Effector memory CD8-positive, alpha-beta T cell (primary cell): ENCODE results near the gene DACT2.
A peak's percentile ranks its signal among the peaks of the same experiment; 100 is the strongest.

Source experiments
- ATAC-seq: fragments of 150-1000 bp; cut with Tn5 transposase; replicated peaks from 2 replicates; pipeline ENCODE4 v1.10.0; 2021; ENCODE audit warnings: mild to moderate bottlenecking, moderate library complexity
- DNase-seq, 3 experiments: peaks; one replicate each; pipeline ENCODE4 v3.0.0; 2021
- H3K27ac Mint-ChIP-seq, 2 donors: one replicate each; pipeline ENCODE4 v1.8.0; 2022; ENCODE audit warnings: mild to moderate bottlenecking in 2 of 2, mixed read lengths in 2 of 2, moderate library complexity in 2 of 2
- H3K27me3 Mint-ChIP-seq, 2 donors: one replicate each; pipeline ENCODE4 v1.8.0; 2022; ENCODE audit warnings: mixed read lengths in 2 of 2
- H3K36me3 Mint-ChIP-seq: one replicate; pipeline ENCODE4 v1.8.0; 2022; ENCODE audit warnings: mild to moderate bottlenecking, moderate library complexity, mixed read lengths; ENCODE audit not compliant: insufficient read depth
- H3K4me1 Mint-ChIP-seq, 2 donors: one replicate each; pipeline ENCODE4 v1.8.0; 2022; ENCODE audit warnings: low read depth in 2 of 2, mixed read lengths in 2 of 2
- H3K4me3 Mint-ChIP-seq, 2 donors: one replicate each; pipeline ENCODE4 v1.8.0; 2022; ENCODE audit warnings: mild to moderate bottlenecking in 2 of 2, mixed read lengths in 2 of 2, moderate library complexity in 2 of 2
- H3K9me3 Mint-ChIP-seq, 2 donors: one replicate each; pipeline ENCODE4 v1.8.0; 2022; ENCODE audit warnings: mixed read lengths in 2 of 2

DACT2 gene

DNA sequence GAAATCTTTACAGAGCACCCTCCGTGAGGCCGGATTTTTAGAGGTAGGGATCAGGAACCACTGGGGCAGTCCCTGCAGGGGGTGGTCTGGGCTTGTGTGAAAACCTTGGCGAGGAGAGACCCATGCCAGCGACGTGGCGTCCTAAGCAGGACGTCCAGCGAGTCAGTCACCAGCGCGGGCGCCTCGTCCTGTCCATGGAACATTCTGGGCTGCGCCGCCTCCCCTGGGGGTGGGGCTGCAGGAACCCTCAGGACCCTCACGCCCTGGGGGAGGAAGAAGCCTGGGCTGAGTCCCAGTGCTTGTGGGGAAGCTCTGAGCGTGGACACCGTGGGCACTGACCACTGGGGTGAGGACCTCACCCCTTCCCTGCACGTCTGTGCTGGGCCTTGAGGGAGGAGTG lies 25.7 kb upstream of the DACT2 start:
- DNase-seq: no peak
- H3K27ac Mint-ChIP-seq: peak overlapping the region in 1 of 2 donors; percentile 53
- H3K27me3 Mint-ChIP-seq: peaks cover 7 to 76% of the 10 kb centered on the region in 2 donors
- H3K9me3 Mint-ChIP-seq: no peaks in the 10 kb centered on the region
- peaks cover 0 to 10% of the 10 kb centered on the region in 2 donors for H3K4me1 Mint-ChIP-seq
- peak overlapping the region in 1 of 2 donors; percentile 51 for H3K4me3 Mint-ChIP-seq
- no peaks in the 10 kb centered on the region for H3K36me3 Mint-ChIP-seq
- no peak for ATAC-seq

DNA sequence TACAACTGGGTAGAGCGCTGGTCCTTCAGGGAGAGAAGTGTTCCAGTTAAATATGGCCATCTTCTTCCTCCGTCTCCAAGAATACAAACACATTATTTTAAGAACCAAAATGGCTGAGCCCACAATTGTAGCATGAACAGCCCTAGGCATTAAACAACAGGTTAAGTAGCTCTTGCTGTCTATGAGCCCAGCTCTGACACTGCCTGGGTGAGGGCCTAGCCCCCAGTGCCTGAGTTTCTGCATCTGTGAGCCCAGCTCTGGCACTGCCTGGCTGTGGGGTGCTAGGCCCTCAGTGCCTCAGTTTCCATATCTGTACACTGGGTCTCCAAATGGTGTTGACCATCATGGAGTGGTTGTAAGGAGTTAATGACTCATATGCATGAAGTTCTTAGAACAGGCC lies 24.8 kb upstream of the DACT2 start:
- H3K27me3 Mint-ChIP-seq: peaks cover 7 to 71% of the 10 kb centered on the region in 2 donors
- H3K9me3 Mint-ChIP-seq: no peaks in the 10 kb centered on the region
- peaks cover 0 to 10% of the 10 kb centered on the region in 2 donors for H3K4me1 Mint-ChIP-seq
- ATAC-seq (no peak), DNase-seq (no peak)
- H3K4me3 Mint-ChIP-seq: peak overlapping the region in 1 of 2 donors; percentile 53
- H3K36me3 Mint-ChIP-seq: no peaks in the 10 kb centered on the region
- H3K27ac Mint-ChIP-seq: peak overlapping the region in 1 of 2 donors; percentile 53

DNA sequence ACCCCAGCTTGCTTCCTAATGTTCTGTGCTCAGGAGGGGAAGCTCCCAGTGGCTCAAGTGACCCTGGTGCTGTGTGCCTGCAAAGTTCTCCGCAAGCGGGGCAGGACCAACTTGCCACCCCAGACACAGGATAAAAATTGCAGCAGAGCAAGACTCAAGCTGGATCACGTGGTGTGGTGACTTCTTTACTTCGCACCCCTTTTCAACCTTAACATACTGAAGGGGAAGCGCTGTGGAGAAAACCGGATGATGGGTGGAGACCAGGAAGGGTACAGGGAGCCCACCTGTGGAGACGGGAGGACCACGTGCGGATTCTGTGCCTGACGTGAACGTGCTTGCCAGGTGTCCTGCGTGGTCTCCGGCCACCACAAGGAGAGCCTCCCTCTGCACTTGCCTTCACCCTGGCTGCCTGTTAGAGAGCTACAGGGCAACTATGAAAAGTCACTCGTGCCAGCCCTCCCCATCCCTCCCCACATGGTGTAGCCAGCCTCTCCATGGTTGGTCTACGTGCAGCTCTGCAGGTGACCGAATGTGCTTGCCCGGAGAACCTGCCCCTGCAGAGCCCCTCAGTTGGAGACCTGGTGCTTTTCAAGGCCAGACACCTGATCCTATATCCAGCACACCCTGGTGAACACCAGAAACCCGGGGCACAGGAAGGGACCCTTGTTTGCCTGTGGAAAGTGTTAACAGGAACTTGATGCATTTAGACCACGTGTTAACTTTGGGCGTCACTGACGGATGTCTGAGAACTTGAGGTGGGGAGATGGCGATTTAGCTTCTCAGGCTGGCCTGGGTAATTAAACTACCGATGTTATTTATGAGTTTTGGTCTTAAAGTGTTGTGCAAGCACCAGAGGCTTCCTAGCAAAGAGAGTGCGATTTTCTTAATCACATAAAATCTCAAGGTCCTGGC lies 23.9 kb upstream of the DACT2 start:
- H3K36me3 Mint-ChIP-seq: no peaks in the 10 kb centered on the region
- H3K4me1 Mint-ChIP-seq: peaks cover 0 to 10% of the 10 kb centered on the region in 2 donors
- peak overlapping the region in 1 of 2 donors; percentile 53 for H3K27ac Mint-ChIP-seq
- ATAC-seq: no peak
- H3K27me3 Mint-ChIP-seq: peaks cover 7 to 72% of the 10 kb centered on the region in 2 donors
- H3K9me3 Mint-ChIP-seq: no peaks in the 10 kb centered on the region
- peak overlapping the region in 1 of 2 donors; percentile 53 for H3K4me3 Mint-ChIP-seq
- peak in 1 of 3 experiments; percentile 20 for DNase-seq

DNA sequence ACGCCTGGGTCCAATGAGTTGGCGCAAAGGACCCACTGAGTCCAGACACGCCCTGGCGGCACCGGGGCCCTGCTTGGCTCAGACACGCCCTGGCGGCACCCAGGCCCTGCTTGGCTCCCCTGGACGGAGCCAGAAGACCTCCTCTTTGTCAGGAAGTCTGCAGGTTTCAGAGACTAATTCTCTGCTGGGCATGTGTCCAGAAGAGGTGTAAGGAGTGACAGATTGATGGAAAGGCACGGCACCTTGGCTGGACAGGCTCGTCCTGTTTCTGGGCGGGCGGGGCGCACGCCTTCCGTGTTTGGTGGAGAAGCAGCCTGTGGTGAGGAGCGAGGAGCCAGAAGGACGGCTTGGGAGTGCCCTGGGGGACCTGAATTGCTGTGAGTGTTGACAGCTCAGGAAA lies 23.1 kb upstream of the DACT2 start:
- peaks cover 7 to 64% of the 10 kb centered on the region in 2 donors for H3K27me3 Mint-ChIP-seq
- H3K4me1 Mint-ChIP-seq: peaks cover 0 to 10% of the 10 kb centered on the region in 2 donors
- no peaks in the 10 kb centered on the region for H3K9me3 Mint-ChIP-seq
- ATAC-seq: no peak
- DNase-seq: no peak
- H3K36me3 Mint-ChIP-seq: no peaks in the 10 kb centered on the region
- peak overlapping the region in 1 of 2 donors; percentile 74 for H3K27ac Mint-ChIP-seq
- H3K4me3 Mint-ChIP-seq: no peak overlapping the region

DNA sequence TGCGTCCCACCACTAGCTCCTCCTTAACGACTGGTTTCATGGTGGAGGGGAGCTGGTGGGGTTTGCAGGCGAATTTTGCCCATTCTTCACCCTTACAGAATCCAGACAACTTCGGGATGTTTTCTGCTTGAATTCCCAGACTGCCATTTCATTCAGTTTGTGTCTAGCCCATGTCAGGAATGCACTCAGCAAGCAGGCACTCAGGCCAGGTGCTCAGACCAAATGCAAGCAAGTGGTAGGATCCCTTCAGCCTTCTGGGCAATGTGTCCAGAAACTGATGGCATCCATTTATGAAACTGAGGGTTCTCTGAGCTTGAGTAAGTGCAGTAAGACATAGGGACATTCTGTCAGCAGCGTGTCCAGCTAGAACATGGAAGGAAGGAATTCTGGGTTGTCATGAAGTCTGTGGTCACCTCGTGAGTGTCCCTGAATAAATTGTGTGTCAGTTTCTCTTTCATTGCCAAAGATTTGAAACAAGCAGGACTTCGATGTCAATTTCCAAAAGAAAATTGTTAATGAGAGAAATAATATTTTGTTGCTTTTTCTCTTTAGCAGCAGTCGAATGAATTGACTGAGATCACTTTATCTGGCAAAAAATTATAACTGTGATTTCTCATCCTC lies 21.8 kb upstream of the DACT2 start:
- DNase-seq: no peak
- Mint-ChIP-seq H3K36me3 (no peaks in the 10 kb centered on the region), H3K4me3 (no peak overlapping the region), H3K27ac (no peak overlapping the region), H3K9me3 (no peaks in the 10 kb centered on the region), H3K4me1 (peaks cover 0 to 14% of the 10 kb centered on the region in 2 donors), H3K27me3 (peaks cover 11 to 61% of the 10 kb centered on the region in 2 donors)
- ATAC-seq: no peak

DNA sequence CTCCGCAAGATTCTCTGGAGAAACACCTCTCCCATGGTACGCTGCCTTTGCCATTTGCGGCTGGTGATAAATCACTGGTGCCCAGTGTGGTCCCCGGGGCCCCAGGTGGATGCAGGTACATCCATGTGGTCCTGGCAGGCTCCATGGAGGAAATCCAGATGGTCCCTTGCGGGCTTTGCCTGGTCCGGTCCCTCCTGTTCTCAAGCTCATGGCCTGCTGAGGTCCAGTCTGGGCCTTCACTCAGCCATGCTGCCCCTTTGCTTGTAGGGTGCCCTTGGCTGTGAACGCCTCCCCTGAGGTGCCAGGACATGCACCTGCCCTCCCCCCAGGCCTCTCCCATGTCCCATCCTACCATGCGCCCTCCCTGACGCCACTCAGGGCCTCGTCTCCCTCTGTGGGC lies 21.2 kb upstream of the DACT2 start:
- no peak for DNase-seq
- no peak for ATAC-seq
- no peak overlapping the region for H3K27ac Mint-ChIP-seq
- no peak overlapping the region for H3K4me3 Mint-ChIP-seq
- peaks cover 0 to 14% of the 10 kb centered on the region in 2 donors for H3K4me1 Mint-ChIP-seq
- peaks cover 11 to 62% of the 10 kb centered on the region in 2 donors for H3K27me3 Mint-ChIP-seq
- no peaks in the 10 kb centered on the region for H3K36me3 Mint-ChIP-seq
- H3K9me3 Mint-ChIP-seq: no peaks in the 10 kb centered on the region

DNA sequence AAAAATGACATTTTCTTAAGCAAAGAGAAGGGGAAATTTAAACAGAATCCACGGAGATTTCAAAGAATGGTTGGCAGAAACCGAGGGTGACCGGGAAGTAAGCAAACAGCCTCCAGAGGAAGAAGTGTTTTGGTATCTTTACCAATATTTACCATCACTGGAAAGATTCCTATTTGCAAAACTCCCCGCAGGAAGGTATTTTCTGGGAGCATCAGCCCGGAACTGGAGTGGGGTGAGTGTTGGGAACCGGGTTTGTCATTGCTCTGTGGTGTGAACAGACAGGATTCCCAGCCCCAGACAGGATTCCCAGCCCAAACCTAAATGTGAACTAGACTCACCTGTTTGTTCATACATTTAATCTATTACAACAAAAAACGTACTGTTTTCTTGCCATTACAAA lies 19.2 kb upstream of the DACT2 start:
- peaks cover 0 to 10% of the 10 kb centered on the region in 2 donors for H3K4me1 Mint-ChIP-seq
- no peaks in the 10 kb centered on the region for H3K36me3 Mint-ChIP-seq
- no peaks in the 10 kb centered on the region for H3K9me3 Mint-ChIP-seq
- H3K27me3 Mint-ChIP-seq: peaks cover 4 to 44% of the 10 kb centered on the region in 2 donors
- no peak overlapping the region for H3K4me3 Mint-ChIP-seq
- DNase-seq (no peak), ATAC-seq (no peak)
- H3K27ac Mint-ChIP-seq: no peak overlapping the region

DNA sequence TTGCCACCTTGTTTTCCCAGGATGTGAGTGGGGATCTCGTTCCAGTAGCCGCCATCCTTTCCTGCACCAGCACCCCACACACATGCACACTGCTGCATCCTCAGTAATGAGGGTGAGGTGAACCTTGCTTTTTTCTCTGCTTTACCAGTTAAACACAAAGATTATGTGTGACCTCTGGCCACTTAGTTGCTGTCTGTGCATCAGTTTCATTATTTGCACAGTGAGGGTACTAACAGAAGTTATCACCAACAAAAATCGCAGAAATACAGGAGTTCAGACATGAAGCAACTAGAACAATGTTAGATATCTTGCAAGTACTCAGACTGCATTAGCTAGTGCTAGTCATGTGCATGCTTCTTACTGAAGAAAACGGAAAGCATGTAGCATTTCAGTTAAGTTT lies 17.4 kb upstream of the DACT2 start:
- peaks cover 9 to 48% of the 10 kb centered on the region in 2 donors for H3K27me3 Mint-ChIP-seq
- H3K4me3 Mint-ChIP-seq: no peak overlapping the region
- H3K27ac Mint-ChIP-seq: peak overlapping the region in 1 of 2 donors; percentile 26
- peaks cover 0 to 8% of the 10 kb centered on the region in 2 donors for H3K4me1 Mint-ChIP-seq
- no peaks in the 10 kb centered on the region for H3K9me3 Mint-ChIP-seq
- DNase-seq (no peak), ATAC-seq (no peak)
- H3K36me3 Mint-ChIP-seq: no peaks in the 10 kb centered on the region

DNA sequence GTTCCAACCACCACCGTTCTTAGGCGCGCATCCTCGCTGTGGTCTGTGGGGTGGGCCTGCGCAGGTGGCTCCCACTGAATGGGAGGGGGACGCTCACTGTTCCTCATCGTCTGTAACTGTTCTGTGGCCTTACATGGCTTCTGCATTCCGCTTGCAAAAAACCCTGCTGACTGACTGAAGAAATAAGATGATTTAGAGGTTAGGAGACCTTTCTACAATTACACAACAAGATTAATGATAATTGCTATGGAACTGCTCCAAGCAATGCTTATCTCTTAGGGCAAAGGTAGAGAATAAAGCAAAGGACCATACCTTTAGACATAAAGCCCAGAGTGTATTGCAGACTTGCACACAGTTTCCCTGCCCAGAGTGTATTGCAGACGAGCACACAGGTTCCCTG lies 14.4 kb upstream of the DACT2 start:
- Mint-ChIP-seq H3K4me3 (no peak overlapping the region), H3K27ac (no peak overlapping the region), H3K27me3 (peaks cover 29 to 52% of the 10 kb centered on the region in 2 donors), H3K9me3 (no peaks in the 10 kb centered on the region), H3K4me1 (peaks cover 0 to 8% of the 10 kb centered on the region in 2 donors), H3K36me3 (no peaks in the 10 kb centered on the region)
- ATAC-seq (no peak), DNase-seq (no peak)

DNA sequence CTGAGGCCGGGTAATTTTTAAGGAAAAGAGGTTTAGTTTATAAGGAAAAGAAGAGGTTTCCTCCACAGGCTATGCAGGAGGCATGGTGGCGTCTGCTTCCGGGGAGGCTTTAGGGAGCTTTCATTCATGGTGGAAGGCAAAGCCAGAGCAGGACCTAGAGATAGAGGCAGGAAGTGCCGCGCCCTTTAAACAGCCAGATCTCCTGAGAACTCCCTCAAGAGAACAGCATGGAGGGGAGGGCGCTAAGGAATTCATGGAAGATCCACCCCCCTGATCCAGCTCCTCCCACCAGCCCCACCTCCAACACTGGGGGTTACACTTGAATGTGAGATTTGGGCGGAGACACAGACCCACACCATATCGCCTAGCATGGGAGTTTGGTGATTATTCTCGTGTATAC lies 13.9 kb upstream of the DACT2 start:
- no peaks in the 10 kb centered on the region for H3K9me3 Mint-ChIP-seq
- no peak for ATAC-seq
- peaks cover 0 to 8% of the 10 kb centered on the region in 2 donors for H3K4me1 Mint-ChIP-seq
- DNase-seq: no peak
- no peak overlapping the region for H3K27ac Mint-ChIP-seq
- no peak overlapping the region for H3K4me3 Mint-ChIP-seq
- no peaks in the 10 kb centered on the region for H3K36me3 Mint-ChIP-seq
- H3K27me3 Mint-ChIP-seq: peaks cover 31 to 54% of the 10 kb centered on the region in 2 donors

DNA sequence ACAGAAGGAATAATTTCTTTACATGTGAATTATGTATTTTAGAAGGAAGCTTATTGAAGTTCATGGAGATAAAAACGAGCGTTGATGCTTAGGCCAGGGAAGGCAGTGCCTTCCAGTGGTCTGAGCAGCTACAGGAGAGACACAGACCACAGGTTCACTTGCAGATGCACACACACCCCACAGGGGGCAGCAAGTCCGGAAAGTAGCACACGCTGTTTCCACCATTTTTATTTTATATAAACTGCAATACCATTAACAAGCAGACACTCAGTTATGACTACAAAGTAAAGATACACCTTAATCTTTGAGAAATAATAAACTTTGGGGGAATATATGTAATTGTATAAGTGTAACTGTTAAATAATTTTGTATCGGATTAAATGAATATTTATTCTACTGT lies 13.5 kb upstream of the DACT2 start:
- Mint-ChIP-seq H3K4me1 (peaks cover 0 to 8% of the 10 kb centered on the region in 2 donors), H3K27me3 (peaks cover 34 to 56% of the 10 kb centered on the region in 2 donors), H3K4me3 (no peak overlapping the region), H3K27ac (no peak overlapping the region), H3K36me3 (no peaks in the 10 kb centered on the region), H3K9me3 (no peaks in the 10 kb centered on the region)
- no peak for ATAC-seq
- no peak for DNase-seq

DNA sequence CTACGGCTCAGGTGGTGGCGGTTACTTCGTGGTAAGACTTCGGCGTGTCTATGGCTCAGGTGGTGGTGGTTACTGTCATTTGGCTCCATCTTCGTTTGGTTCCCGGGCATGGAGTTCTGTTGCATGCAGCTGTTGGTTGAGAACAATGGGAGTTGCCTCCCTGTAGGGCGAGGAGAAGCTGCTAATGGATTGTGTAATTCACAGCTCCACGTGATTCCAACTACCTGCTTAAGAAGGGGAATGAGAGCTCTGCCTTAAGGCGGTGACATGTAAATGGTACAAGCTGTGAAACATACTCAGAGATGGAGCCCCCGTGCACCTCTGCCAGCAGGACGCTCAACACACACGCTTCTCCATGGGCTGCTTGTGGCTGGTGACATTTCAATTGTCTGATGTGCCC lies 12.4 kb upstream of the DACT2 start:
- no peak for DNase-seq
- H3K27ac Mint-ChIP-seq: no peak overlapping the region
- H3K27me3 Mint-ChIP-seq: peaks cover 41 to 63% of the 10 kb centered on the region in 2 donors
- no peaks in the 10 kb centered on the region for H3K9me3 Mint-ChIP-seq
- H3K36me3 Mint-ChIP-seq: no peaks in the 10 kb centered on the region
- no peak overlapping the region for H3K4me3 Mint-ChIP-seq
- ATAC-seq: no peak
- peaks cover 0 to 5% of the 10 kb centered on the region in 2 donors for H3K4me1 Mint-ChIP-seq

DNA sequence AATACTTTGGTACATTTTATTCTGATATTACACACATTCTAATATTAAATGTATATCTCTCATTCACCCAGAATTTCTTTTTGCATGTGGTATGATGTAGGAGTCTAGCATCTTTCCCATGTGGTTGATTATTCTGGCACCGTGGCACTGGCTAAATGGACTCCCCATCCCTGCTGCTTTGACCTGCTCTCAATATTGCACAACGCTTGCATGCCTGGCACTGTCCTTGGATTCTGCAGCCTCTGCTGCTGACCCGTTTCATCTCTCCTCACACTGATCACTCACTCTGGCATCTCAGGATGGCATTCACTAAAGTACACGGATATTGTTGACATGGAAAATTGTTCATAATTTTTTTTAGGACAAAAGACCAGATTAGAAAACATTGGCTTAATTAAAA lies 11.5 kb upstream of the DACT2 start:
- DNase-seq (no peak), ATAC-seq (no peak)
- H3K36me3 Mint-ChIP-seq: no peaks in the 10 kb centered on the region
- H3K4me3 Mint-ChIP-seq: no peak overlapping the region
- H3K27ac Mint-ChIP-seq: no peak overlapping the region
- no peaks in the 10 kb centered on the region for H3K9me3 Mint-ChIP-seq
- peaks cover 49 to 63% of the 10 kb centered on the region in 2 donors for H3K27me3 Mint-ChIP-seq
- peaks cover 0 to 3% of the 10 kb centered on the region in 2 donors for H3K4me1 Mint-ChIP-seq

DNA sequence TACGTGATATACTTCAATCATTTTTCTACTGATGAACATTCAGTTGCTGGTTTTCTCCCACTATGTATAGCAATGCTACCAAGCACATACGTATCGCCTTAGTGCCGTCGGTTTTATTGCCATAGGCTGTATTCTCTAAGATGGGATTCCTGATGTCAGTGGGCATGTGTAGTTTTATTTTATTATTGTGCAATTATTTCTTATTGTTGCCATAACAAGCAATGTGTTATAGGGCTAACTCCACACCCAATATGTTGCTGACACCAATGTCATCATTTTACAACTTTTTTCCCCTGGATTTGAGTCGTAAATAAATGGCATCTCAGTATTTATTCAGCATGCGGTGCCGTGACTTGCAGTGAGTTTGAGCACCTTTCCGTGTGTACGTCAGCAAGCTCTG lies 10.8 kb upstream of the DACT2 start:
- DNase-seq (no peak), ATAC-seq (no peak)
- H3K27ac Mint-ChIP-seq: no peak overlapping the region
- no peaks in the 10 kb centered on the region for H3K36me3 Mint-ChIP-seq
- no peaks in the 10 kb centered on the region for H3K9me3 Mint-ChIP-seq
- H3K27me3 Mint-ChIP-seq: peaks cover 55 to 68% of the 10 kb centered on the region in 2 donors
- H3K4me1 Mint-ChIP-seq: peaks cover 0 to 3% of the 10 kb centered on the region in 2 donors
- H3K4me3 Mint-ChIP-seq: no peak overlapping the region
